K562 (cell line): Measurements from ENCODE around the gene PNP. TPM values are rescaled to one million over a fixed set of nuclear protein-coding genes. Genes with fewer than 3 reads are reported as not detected.

Experiments
- ATAC-seq: fragments of 200-7000 bp; cut with Tn5 transposase; 3 replicates; pipeline ENCODE4 v1.9.1; 2020; ENCODE audit warnings: moderate library complexity
- BruUV-seq: library from RNA; stranded (reverse); fragments of 400-500 nt; replicated peaks from 2 replicates; lab custom pipeline; 2021; lab: Mats Ljungman, UMichigan
- CTCF ChIA-PET: fragments of 300-600 bp; formaldehyde crosslinking; extraction: SDS; loops from one replicate; lab custom pipeline; 2021; ENCODE audit warnings: low intra/inter-chr PET ratio; lab: Yijun Ruan, JAX
- POLR2A ChIA-PET: fragments of 300-600, 350-650 bp; sonication (Branson Sonifier 250); formaldehyde crosslinking; extraction: SDS; loops from one replicate; lab custom pipeline; 2021; ENCODE audit warnings: antibody characterized with exemption, inconsistent platforms; lab: Yijun Ruan, JAX
- DNase-seq, 4 experiments: peaks; one replicate each; pipeline versions ENCODE4 v3.0.0 to v3.0.0-alpha.2; 2011 to 2018; ENCODE audit warnings: low spot score in 3 of 4, mixed read lengths in 3 of 4; ENCODE audit errors: extremely low read depth in 1 of 4
- FAIRE-seq: peaks from 2 replicates; lab custom pipeline; 2011; peaks lifted over from hg19 to GRCh38; lab: Jason Lieb, UNC
- H2AFZ ChIP-seq: 2 replicates; pipeline ENCODE4 v1.6.0; 2011; ENCODE audit warnings: low read depth, low read length, control low read depth, inconsistent platforms
- H3K27ac ChIP-seq: fragments of 200-600 bp; 3 replicates; pipeline ENCODE4 v1.8.0; 2011; ENCODE audit warnings: low read depth, mild to moderate bottlenecking, control low read depth, inconsistent platforms, low read length, moderate library complexity, mixed read lengths; ENCODE audit errors: extremely low read depth
- H3K27me3 ChIP-seq, 2 experiments: fragments of 300-600 bp in 1 of 2; 2 replicates in 1 of 2; 3 replicates in 1 of 2; pipeline versions ENCODE4 v1.6.0 to v1.8.0; 2011; ENCODE audit warnings: inconsistent platforms in 2 of 2, low read length in 2 of 2, mild to moderate bottlenecking in 1 of 2, mixed read lengths in 1 of 2, moderate library complexity in 1 of 2; ENCODE audit not compliant: control insufficient read depth in 2 of 2, insufficient read depth in 2 of 2
- H3K36me3 ChIP-seq: fragments of 300-600 bp; 3 replicates; pipeline ENCODE4 v1.8.0; 2011; ENCODE audit warnings: mild to moderate bottlenecking, low read length, inconsistent platforms; ENCODE audit not compliant: control insufficient read depth, insufficient read depth
- H3K4me1 ChIP-seq, 2 experiments: fragments of 200-600 bp in 1 of 2; replicated peaks in 1 of 2; 2 replicates in 1 of 2; 3 replicates in 1 of 2; pipeline versions ENCODE4 v1.5.1 to v1.8.0; 2011; ENCODE audit warnings: inconsistent platforms in 2 of 2, low read length in 2 of 2, mild to moderate bottlenecking in 1 of 2, mixed read lengths in 1 of 2, moderate library complexity in 1 of 2; ENCODE audit not compliant: control insufficient read depth in 2 of 2, insufficient read depth in 2 of 2
- H3K4me2 ChIP-seq: 2 replicates; pipeline ENCODE4 v1.6.1; 2011; ENCODE audit warnings: low read length, control low read depth, inconsistent platforms, mixed read lengths; ENCODE audit not compliant: insufficient read depth
- H3K4me3 ChIP-seq: fragments of 200-600 bp; sonication (generic), shearing (Covaris generic); 2 replicates; pipeline ENCODE4 v1.5.1; 2016; ENCODE audit warnings: control low read depth, inconsistent platforms
- H3K79me2 ChIP-seq: fragments of 200-600 bp; 3 replicates; pipeline ENCODE4 v1.8.0; 2011; ENCODE audit warnings: low read length, inconsistent platforms; ENCODE audit not compliant: control insufficient read depth, insufficient read depth
- H3K9ac ChIP-seq, 2 experiments: 2 replicates each; pipeline versions ENCODE4 v1.6.0 to v1.6.1; 2011; ENCODE audit warnings: low read depth in 2 of 2, low read length in 2 of 2, control low read depth in 1 of 2, inconsistent platforms in 1 of 2, mild to moderate bottlenecking in 1 of 2, mixed read lengths in 1 of 2; ENCODE audit not compliant: insufficient read depth in 1 of 2
- H3K9me1 ChIP-seq: one replicate; pipeline ENCODE4 v1.6.0; 2011; ENCODE audit warnings: inconsistent platforms, mild to moderate bottlenecking, low read length, moderate library complexity; ENCODE audit not compliant: control insufficient read depth, insufficient read depth
- H3K9me3 ChIP-seq: replicated peaks from 2 replicates; pipeline ENCODE4 v1.5.1; 2011; ENCODE audit warnings: low read depth, low read length, inconsistent platforms; ENCODE audit not compliant: control insufficient read depth, insufficient read depth
- H4K20me1 ChIP-seq: replicated peaks from 2 replicates; pipeline ENCODE4 v1.6.1; 2011; ENCODE audit warnings: low read length, inconsistent platforms, mixed read lengths; ENCODE audit not compliant: control insufficient read depth, insufficient read depth
- CBX1 ChIP-seq: sonication (generic); IDR thresholded peaks from 2 replicates; pipeline ENCODE4 v1.6.1; 2016; ENCODE audit warnings: antibody characterized with exemption, low read depth, mild to moderate bottlenecking
- CEBPG ChIP-seq, 3 experiments: fragments of 200-800 bp in 1 of 3; sonication (Bioruptor generic) in 1 of 3; sonication (generic) in 1 of 3; formaldehyde crosslinking in 1 of 3; IDR thresholded peaks in 2 of 3; conservative IDR thresholded peaks in 1 of 3; 2 replicates each; pipeline versions ENCODE4 v1.6.1 to v1.8.0; 2016 to 2022; ENCODE audit warnings: missing compliant biosample characterization in 2 of 3, missing genetic modification characterization in 2 of 3, mild to moderate bottlenecking in 1 of 3, missing genetic modification reagents in 1 of 3
- E2F1 ChIP-seq: sonication (generic); formaldehyde crosslinking; IDR thresholded peaks from 2 replicates; pipeline ENCODE4 v1.8.1; 2023; ENCODE audit warnings: mild to moderate bottlenecking, missing genetic modification reagents, moderate library complexity
- IRF1 ChIP-seq: sonication (generic); formaldehyde crosslinking; IDR thresholded peaks from 2 replicates; pipeline ENCODE4 v1.8.0; 2022; ENCODE audit warnings: missing genetic modification reagents, mild to moderate bottlenecking, borderline replicate concordance
- NR2F6 ChIP-seq: fragments of 450-650 bp; formaldehyde crosslinking; IDR thresholded peaks from 2 replicates; pipeline ENCODE4 v1.4.0; 2020; ENCODE audit warnings: mild to moderate bottlenecking
- PHF20 ChIP-seq: fragments of 450-650 bp; IDR thresholded peaks from 2 replicates; pipeline ENCODE4 v1.6.1; 2018; ENCODE audit not compliant: partially characterized antibody
- SMAD4 ChIP-seq: fragments of 250-450 bp; sonication (Bioruptor Pico); conservative IDR thresholded peaks from 2 replicates; pipeline ENCODE4 v1.8.0; 2021; ENCODE audit warnings: inconsistent platforms, mild to moderate bottlenecking, moderate library complexity
- SMARCA5 ChIP-seq: fragments of 450-650 bp; IDR thresholded peaks from 2 replicates; pipeline ENCODE4 v1.6.1; 2016
- TAF15 ChIP-seq: fragments of 200-400 bp; formaldehyde crosslinking; IDR thresholded peaks from 2 replicates; pipeline ENCODE4 v1.6.1; 2017; ENCODE audit warnings: mild to moderate bottlenecking, low read depth, low read length, moderate library complexity
- THAP12 ChIP-seq: fragments of 250-450 bp; sonication (Bioruptor Pico); IDR thresholded peaks from 2 replicates; pipeline ENCODE4 v1.9.0; 2021; ENCODE audit warnings: mild to moderate bottlenecking, inconsistent platforms
- ZBTB8A ChIP-seq: fragments of 450-650 bp; IDR thresholded peaks from 2 replicates; pipeline ENCODE4 v1.6.1; 2018; ENCODE audit warnings: mild to moderate bottlenecking, moderate library complexity; ENCODE audit not compliant: partially characterized antibody
- ZNF23 ChIP-seq: fragments of 250-450 bp; sonication (Bioruptor Pico); IDR thresholded peaks from 2 replicates; pipeline ENCODE4 v1.4.0; 2020; ENCODE audit warnings: mild to moderate bottlenecking
- WGBS: fragments of 100-300 bp; shearing (Covaris generic); methylation state at CpG from one replicate; pipeline ENCODE4 v1.1.6; 2016; ENCODE audit warnings: low coverage, mixed read lengths; ENCODE audit not compliant: insufficient coverage; ENCODE audit errors: missing lambda C conversion rate; 5-methylcytosine and 5-hydroxymethylcytosine counted together
- in situ Hi-C: fragments of 300-500 bp; cut with MboI; formaldehyde crosslinking; loops from 4 replicates; pipeline ENCODE4 v1.15.0; 2018; ENCODE audit warnings: inconsistent platforms, mixed read lengths
- intact Hi-C: fragments of 100-400 bp; cut with micrococcal nuclease; formaldehyde crosslinking; loops from 2 replicates; pipeline ENCODE4 v1.14.2; 2022
- polyA plus RNA-seq, 8 experiments: library from polyadenylated mRNA; depleted of rRNA in 4 of 8; stranded (reverse) in 5 of 8; unstranded in 3 of 8; fragments of >200 nt; fragmentation: Nextera tagmentation in 2 of 8; fragmentation: Illumina TruSeq in 1 of 8; extraction: Ambion mirVana in 2 of 8; extraction: Trizol in 1 of 8; gene quantifications; 2 replicates each; pipeline versions ENCODE4 v1.2.1 to v1.2.3, GENCODE V29; 2011 to 2014; ENCODE audit warnings: inconsistent platforms in 1 of 8, missing spikeins in 1 of 8
- total RNA-seq, 7 experiments: library from RNA; depleted of rRNA in 6 of 7; stranded (reverse); fragments of >200 nt in 6 of 7; fragmentation: Illumina TruSeq in 2 of 7; extraction: Trizol in 2 of 7; gene quantifications; 2 replicates each; pipeline versions ENCODE4 v1.2.1 to v1.2.3, GENCODE V29; 2011 to 2021; ENCODE audit warnings: low replicate concordance in 1 of 7
- TF ChIP-seq, protein P1 (sequence below): fragments of 250-450 bp; sonication (Bioruptor Pico); IDR thresholded peaks from 2 replicates; pipeline ENCODE4 v1.4.0; 2020; ENCODE audit warnings: mild to moderate bottlenecking

Gene PNP
- total and polyA plus RNA-seq, 9 of the 15 experiments (the other 6 are each of a cell fraction or from before 2014, with no cell fraction given), result 92.5 to 288 (median 137) TPM

- Histone ChIP-seq H3K9me1 (no peaks in the 10 kb centered on the region), H3K9ac (peak within 1 kb of the TSS; percentile 95 to 98), H3K27me3 (no peaks in the 10 kb centered on the region), H3K36me3 (peaks cover 65% of the 10 kb centered on the region), H3K4me3 (peak within 1 kb of the TSS; percentile 78), H3K27ac (peak within 1 kb of the TSS; percentile 99), H3K4me1 (peaks cover 15 to 18% of the 10 kb centered on the region in 2 experiments; a peak in 4 of 5 replicates), H3K79me2 (peaks cover 61% of the 10 kb centered on the region), H2AFZ (peak within 1 kb of the TSS; percentile 96), H4K20me1 (no peaks in the 10 kb centered on the region), H3K4me2 (peak within 1 kb of the TSS; percentile 91), H3K9me3 (no peaks in the 10 kb centered on the region)
- FAIRE-seq (peak; percentile 100), ATAC-seq (peak; percentile 90), DNase-seq (peak; percentile 92 to 98 (median 96))
- intact Hi-C loops, result loop anchor here (1.0 to 5.0 kb wide), 2 partner anchors 41 to 153 kb away; partner anchors contain the start of gene TEP1
- no TSS peak for BruUV-seq
- 1% methylated on average over 43 of the region's 56 CpGs for WGBS
- ChIA-PET CTCF (no interaction called here), POLR2A (interaction anchor here (0.5 to 3.1 kb wide), 19 partner anchors 7 to 191 kb away, joined by 3 to 29 read pairs (median 3); partner anchors contain the start of genes PARP2 and PNP)
- in situ Hi-C loops, result no loop called here
- TF ChIP-seq SMAD4 (CRISPR knock-in tag) (peak; percentile 51), SMARCA5 (no peak), CEBPG (CRISPR knock-in tag; IDR thresholded peaks at IDR 0.05) (no peak), CEBPG (tag; conservative IDR thresholded peaks at IDR 0.05 in 1 of 2, IDR thresholded peaks at IDR 0.05 in 1 of 2) (0 out of 4 replicates have a peak, but pooled peaks of 1 of the 2 experiments have one; percentile 11), ZNF23 (CRISPR knock-in tag) (no peak), ZBTB8A (no peak), PHF20 (peak; percentile 73), THAP12 (CRISPR knock-in tag) (no peak), TAF15 (no peak), E2F1 (CRISPR knock-in tag) (no peak), CBX1 (peak; percentile 29; the same call in 1 of the 2 replicates), IRF1 (no peak), NR2F6 (CRISPR knock-in tag) (no peak)
- TF ChIP-seq, protein P1, sequence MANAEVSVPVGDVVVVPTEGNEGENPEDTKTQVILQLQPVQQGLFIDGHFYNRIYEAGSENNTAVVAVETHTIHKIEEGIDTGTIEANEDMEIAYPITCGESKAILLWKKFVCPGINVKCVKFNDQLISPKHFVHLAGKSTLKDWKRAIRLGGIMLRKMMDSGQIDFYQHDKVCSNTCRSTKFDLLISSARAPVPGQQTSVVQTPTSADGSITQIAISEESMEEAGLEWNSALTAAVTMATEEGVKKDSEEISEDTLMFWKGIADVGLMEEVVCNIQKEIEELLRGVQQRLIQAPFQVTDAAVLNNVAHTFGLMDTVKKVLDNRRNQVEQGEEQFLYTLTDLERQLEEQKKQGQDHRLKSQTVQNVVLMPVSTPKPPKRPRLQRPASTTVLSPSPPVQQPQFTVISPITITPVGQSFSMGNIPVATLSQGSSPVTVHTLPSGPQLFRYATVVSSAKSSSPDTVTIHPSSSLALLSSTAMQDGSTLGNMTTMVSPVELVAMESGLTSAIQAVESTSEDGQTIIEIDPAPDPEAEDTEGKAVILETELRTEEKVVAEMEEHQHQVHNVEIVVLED (CRISPR knock-in tag), result peak; percentile 58
Observed at GRCh38 chr14:20454516-20455354, 14.5 kb upstream of the PNP start, which contains the start of the genes APEX1 and OSGEP. TSS of gene APEX1 (plus strand) at chr14:20455226. CDS start at chr14:20455646, 420 bp downstream. TSS of gene OSGEP (minus strand) at chr14:20454812. CDS start at chr14:20454683, 129 bp downstream.
